Lower lobe of right lung (tissue), 2 donors: Measurements from ENCODE around the gene PPP1R14B. TPM values are rescaled to one million over a fixed set of nuclear protein-coding genes. Genes with fewer than 3 reads are reported as not detected.

ENCODE experiments used
- ATAC-seq, 2 donors: fragments of 200-7000 bp; cut with Tn5 transposase; one replicate each; pipeline ENCODE4 v1.9.1; 2020 to 2022; ENCODE audit warnings: mild to moderate bottlenecking in 2 of 2, moderate library complexity in 2 of 2
- DNase-seq: peaks from one replicate; pipeline ENCODE4 v3.0.0-alpha.2; 2020
- H3K27ac ChIP-seq: fragments of 200-600 bp; one replicate; pipeline ENCODE4 v1.8.0; 2022
- H3K27me3 ChIP-seq: fragments of 200-600 bp; one replicate; pipeline ENCODE4 v1.8.0; 2022; ENCODE audit warnings: low read depth
- H3K36me3 ChIP-seq: fragments of 200-600 bp; one replicate; pipeline ENCODE4 v1.8.0; 2022; ENCODE audit warnings: mild to moderate bottlenecking
- H3K4me1 ChIP-seq: fragments of 200-600 bp; one replicate; pipeline ENCODE4 v1.8.0; 2022
- H3K4me3 ChIP-seq: fragments of 200-600 bp; one replicate; pipeline ENCODE4 v1.8.0; 2022; ENCODE audit warnings: mild to moderate bottlenecking
- H3K9me3 ChIP-seq: fragments of 200-600 bp; one replicate; pipeline ENCODE4 v1.8.0; 2022
- intact Hi-C: fragments of 100-400 bp; cut with DNase I; formaldehyde crosslinking; loops from one replicate; pipeline ENCODE4 v1.11.0; 2022
- total RNA-seq: library from RNA; stranded (reverse); fragmentation: NEBNext Ultra II Directional; extraction: Animal tissue kit (Norgen Biotek cat#: 25700); gene quantifications from one replicate; pipeline ENCODE4 v1.2.1, GENCODE V29; 2021
- TF ChIP-seq, protein P1 (sequence below): fragments of 200-600 bp; IDR thresholded peaks from one replicate; pipeline ENCODE4 v1.8.0; 2022; ENCODE audit warnings: antibody characterized with exemption, mild to moderate bottlenecking
- donor health status: DM: no; HTN: yes; CAD: no; lungs with severe emphysema.

The PPP1R14B gene
- total RNA-seq, 1 donor from 2014 or later: 55.4 TPM

DNA sequence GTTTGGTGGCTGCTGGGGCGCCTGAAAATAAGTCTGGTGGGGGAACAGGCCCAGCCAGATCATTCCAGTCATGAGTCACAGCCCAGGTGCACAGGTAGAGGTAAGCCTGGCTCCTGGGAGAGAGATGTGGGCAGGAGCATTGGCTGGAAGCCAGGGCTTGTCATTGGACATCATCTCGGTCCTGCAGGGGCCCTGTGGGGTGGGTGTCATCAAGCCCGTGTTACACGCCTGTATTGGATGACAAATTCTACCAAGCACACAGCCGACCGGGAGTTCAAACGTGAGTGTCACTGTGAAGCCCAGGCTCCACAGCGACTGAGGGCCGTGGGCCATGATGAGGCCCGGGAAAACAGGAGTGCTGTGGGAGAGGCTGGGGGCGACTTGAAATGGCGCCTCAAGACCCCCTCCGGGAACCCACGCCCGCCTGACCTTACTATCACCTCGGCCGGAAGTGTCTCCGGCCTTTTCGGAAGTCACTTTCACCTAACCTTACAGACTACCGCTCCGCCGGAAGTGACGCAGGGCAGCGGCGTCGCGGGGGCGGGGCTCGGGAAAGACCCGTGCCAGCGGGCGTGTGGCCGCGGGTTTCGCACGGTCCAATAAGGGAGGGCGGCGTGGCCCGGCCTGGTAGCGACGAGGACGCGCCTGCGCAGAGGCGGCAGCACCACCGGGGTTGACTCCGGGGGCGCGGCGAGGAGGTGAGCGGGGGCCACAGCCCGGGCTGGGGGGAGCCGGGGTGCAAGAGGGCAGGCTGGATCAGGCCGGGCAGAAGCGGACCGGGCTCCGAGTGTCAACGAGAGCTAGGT, 6.1 kb downstream of the PPP1R14B start, which contains the start of gene FKBP2:
FKBP2 (plus strand) TSS at position 661 of the 806 bp plus-strand sequence. CDS start 1,293 bp downstream, outside the sequence.
- Histone ChIP-seq H3K27me3 (no peaks in the 10 kb centered on the region), H3K4me3 (peak within 1 kb of the TSS; percentile 77), H3K27ac (peak within 1 kb of the TSS; percentile 99), H3K9me3 (no peaks in the 10 kb centered on the region), H3K36me3 (peaks cover 36% of the 10 kb centered on the region), H3K4me1 (peaks cover 57% of the 10 kb centered on the region)
- intact Hi-C loops: no loop called here
- DNase-seq (peak; percentile 98), ATAC-seq (peak; percentile 86 to 90)
- TF ChIP-seq, protein P1, sequence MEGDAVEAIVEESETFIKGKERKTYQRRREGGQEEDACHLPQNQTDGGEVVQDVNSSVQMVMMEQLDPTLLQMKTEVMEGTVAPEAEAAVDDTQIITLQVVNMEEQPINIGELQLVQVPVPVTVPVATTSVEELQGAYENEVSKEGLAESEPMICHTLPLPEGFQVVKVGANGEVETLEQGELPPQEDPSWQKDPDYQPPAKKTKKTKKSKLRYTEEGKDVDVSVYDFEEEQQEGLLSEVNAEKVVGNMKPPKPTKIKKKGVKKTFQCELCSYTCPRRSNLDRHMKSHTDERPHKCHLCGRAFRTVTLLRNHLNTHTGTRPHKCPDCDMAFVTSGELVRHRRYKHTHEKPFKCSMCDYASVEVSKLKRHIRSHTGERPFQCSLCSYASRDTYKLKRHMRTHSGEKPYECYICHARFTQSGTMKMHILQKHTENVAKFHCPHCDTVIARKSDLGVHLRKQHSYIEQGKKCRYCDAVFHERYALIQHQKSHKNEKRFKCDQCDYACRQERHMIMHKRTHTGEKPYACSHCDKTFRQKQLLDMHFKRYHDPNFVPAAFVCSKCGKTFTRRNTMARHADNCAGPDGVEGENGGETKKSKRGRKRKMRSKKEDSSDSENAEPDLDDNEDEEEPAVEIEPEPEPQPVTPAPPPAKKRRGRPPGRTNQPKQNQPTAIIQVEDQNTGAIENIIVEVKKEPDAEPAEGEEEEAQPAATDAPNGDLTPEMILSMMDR: no peak

DNA sequence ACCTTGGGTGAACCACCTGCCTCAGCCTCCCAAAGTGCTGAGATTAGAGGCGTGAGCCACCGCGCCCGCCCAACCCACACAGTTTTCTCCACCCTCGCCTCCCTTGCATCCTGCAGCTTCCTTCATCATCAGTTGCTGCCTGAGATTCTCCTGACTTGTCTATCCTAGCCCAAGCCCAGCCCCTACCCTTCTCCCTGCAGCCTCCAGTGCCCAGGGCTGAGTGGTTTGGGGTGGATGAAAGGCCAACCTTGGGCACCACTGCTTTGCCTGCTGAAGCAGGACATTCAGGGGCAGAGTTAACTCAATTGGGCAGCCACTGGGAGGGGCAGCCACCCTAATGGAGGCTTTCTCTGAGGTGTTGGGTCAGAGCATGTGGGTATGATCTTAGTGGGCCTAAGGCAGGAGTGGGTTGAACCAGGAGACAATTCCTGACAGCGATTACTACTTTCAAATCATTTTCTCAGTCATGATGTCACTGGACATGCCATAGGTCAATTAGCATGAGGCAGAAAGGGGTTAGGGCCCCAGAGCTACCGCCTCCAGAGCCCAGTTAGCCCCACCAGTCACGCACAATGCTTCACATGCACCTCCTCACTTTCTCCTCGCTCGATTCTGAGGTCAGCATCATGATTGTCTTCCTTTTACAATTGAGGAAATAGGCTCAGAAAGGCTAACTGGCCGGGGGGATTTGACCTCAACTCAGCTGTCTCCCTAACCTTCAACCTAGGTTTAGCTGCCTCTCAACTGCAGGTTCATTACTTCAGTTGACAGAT, 6.9 kb downstream of the PPP1R14B start:
- H3K4me3 ChIP-seq: peak overlapping the region; percentile 77
- peaks cover 36% of the 10 kb centered on the region for H3K36me3 ChIP-seq
- H3K4me1 ChIP-seq: peaks cover 57% of the 10 kb centered on the region
- ATAC-seq (no peak), DNase-seq (no peak)
- H3K27me3 ChIP-seq: no peaks in the 10 kb centered on the region
- peak overlapping the region; percentile 99 for H3K27ac ChIP-seq
- TF ChIP-seq, protein P1: no peak
- H3K9me3 ChIP-seq: no peaks in the 10 kb centered on the region
- intact Hi-C loops: no loop called here

DNA sequence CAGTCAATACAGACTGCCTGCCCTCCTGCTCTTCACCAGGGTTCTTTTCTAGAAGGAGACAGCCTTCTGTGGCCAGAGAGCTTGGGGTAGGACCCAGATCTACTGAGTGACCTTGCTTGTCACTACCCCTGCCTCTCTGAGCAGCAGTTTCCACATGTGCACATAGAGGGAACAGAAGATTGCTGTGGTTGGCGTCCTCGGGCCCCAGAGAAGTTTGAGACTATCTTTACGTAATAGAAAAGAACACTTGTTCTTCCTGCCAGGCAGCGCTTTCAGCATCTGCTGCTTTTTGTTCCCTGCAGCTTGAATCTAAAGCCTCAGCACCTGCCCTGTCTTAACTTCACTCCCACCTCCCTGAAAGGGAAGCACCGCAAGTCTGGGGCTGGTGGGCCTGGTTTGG, 7.7 kb downstream of the PPP1R14B start:
- Histone ChIP-seq H3K4me1 (peaks cover 56% of the 10 kb centered on the region), H3K27ac (peak overlapping the region; percentile 99), H3K4me3 (no peak overlapping the region), H3K27me3 (no peaks in the 10 kb centered on the region), H3K9me3 (no peaks in the 10 kb centered on the region), H3K36me3 (peaks cover 33% of the 10 kb centered on the region)
- ATAC-seq: no peak
- TF ChIP-seq, protein P1: no peak
- intact Hi-C loops: no loop called here
- DNase-seq: no peak

DNA sequence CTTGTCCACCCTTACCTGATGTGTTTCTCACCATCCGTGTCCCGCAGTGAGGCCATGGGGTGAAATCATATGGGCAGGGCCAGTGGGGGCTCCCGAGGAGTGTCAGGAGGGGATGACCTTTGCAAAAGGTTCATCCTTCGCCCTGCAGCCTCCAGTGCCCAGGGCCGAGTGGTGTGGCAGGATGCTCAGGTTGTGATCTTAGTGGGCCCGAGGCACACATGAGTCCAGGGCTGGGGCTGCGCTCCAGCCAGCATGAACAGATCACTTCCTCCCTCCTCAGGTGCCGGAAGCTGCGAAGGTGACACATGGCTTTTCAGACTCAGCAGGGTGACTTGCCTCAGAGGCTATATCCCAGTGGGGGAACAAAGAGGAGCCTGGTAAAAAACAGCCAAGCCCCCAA, 8.7 kb downstream of the PPP1R14B start:
- H3K27ac ChIP-seq: peak overlapping the region; percentile 99
- H3K36me3 ChIP-seq: peaks cover 24% of the 10 kb centered on the region
- no peaks in the 10 kb centered on the region for H3K9me3 ChIP-seq
- intact Hi-C loops: no loop called here
- no peak for ATAC-seq
- no peaks in the 10 kb centered on the region for H3K27me3 ChIP-seq
- no peak for DNase-seq
- TF ChIP-seq, protein P1: no peak
- H3K4me3 ChIP-seq: no peak overlapping the region
- peaks cover 64% of the 10 kb centered on the region for H3K4me1 ChIP-seq

DNA sequence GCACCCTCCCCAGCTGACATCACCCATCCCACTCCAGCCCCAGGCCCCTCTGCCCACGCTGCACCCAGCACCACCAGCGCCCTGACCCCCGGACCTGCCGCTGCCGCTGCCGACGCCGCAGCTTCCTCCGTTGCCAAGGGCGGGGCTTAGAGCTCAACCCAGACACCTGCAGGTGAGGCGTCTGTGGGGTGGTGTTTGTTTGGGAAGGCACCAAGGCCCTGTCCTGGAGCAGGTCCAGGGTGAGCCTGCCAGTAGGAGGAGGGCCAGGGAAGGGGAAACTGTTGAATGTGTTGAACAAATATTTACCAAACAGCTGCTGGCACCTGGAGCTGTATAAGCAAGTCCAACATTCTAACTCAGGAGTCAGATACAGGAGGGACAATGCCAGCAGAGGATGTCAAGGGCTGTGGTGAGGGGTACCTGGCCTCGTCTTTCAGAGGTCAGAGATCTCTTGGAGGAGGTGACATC, 9.2 kb downstream of the PPP1R14B start:
- H3K36me3 ChIP-seq: peaks cover 23% of the 10 kb centered on the region
- peak in 1 of 2 donors; percentile 2 for ATAC-seq
- TF ChIP-seq, protein P1: no peak
- intact Hi-C loops: no loop called here
- H3K9me3 ChIP-seq: no peaks in the 10 kb centered on the region
- peak overlapping the region; percentile 14 for H3K4me3 ChIP-seq
- peaks cover 64% of the 10 kb centered on the region for H3K4me1 ChIP-seq
- H3K27ac ChIP-seq: peak overlapping the region; percentile 99
- no peaks in the 10 kb centered on the region for H3K27me3 ChIP-seq
- peak; percentile 88 for DNase-seq
